CD14-positive monocyte (primary cell): ENCODE measurements around the gene MED12L. TPM values are rescaled to one million over a fixed set of nuclear protein-coding genes. Genes with fewer than 3 reads are reported as not detected.

Experiments used
- DNase-seq, 3 donors: peaks; one replicate each; pipeline ENCODE4 v3.0.0-alpha.2; 2011 to 2022
- H2AFZ ChIP-seq: 2 replicates; pipeline ENCODE4 v1.6.0; 2012; ENCODE audit warnings: mild to moderate bottlenecking, low read depth, low read length, inconsistent platforms; ENCODE audit not compliant: insufficient read depth, poor library complexity, severe bottlenecking
- H3K27ac ChIP-seq, 2 donors: 1 replicate in 1 of 2; 2 replicates in 1 of 2; pipeline ENCODE4 v1.5.1; 2012 to 2013; ENCODE audit warnings: low read length in 2 of 2, control low read depth in 1 of 2, inconsistent platforms in 1 of 2, low read depth in 1 of 2, mild to moderate bottlenecking in 1 of 2
- H3K27me3 ChIP-seq, 2 donors: one replicate each; pipeline versions ENCODE4 v1.6.0 to v1.6.1; 2011 to 2013; ENCODE audit warnings: low read length in 2 of 2; ENCODE audit not compliant: control insufficient read depth in 2 of 2, insufficient read depth in 2 of 2
- H3K36me3 ChIP-seq, 2 donors: replicated peaks in 1 of 2; 1 replicate in 1 of 2; 2 replicates in 1 of 2; pipeline versions ENCODE4 v1.5.1 to v1.6.1; 2012 to 2013; ENCODE audit warnings: low read length in 2 of 2, control low read depth in 1 of 2, inconsistent platforms in 1 of 2, mild to moderate bottlenecking in 1 of 2; ENCODE audit not compliant: insufficient read depth in 2 of 2, control insufficient read depth in 1 of 2
- H3K4me1 ChIP-seq, 2 donors: 1 replicate in 1 of 2; 2 replicates in 1 of 2; pipeline versions ENCODE4 v1.5.1 to v1.6.1; 2012 to 2013; ENCODE audit warnings: low read length in 2 of 2, control low read depth in 1 of 2, inconsistent platforms in 1 of 2, mild to moderate bottlenecking in 1 of 2, moderate library complexity in 1 of 2; ENCODE audit not compliant: insufficient read depth in 2 of 2, control insufficient read depth in 1 of 2
- H3K4me2 ChIP-seq: replicated peaks from 2 replicates; pipeline ENCODE3; 2012; ENCODE audit warnings: low read length, moderate library complexity, mild to moderate bottlenecking; ENCODE audit not compliant: poor library complexity, severe bottlenecking; ENCODE audit errors: extremely low read depth
- H3K4me3 ChIP-seq, 3 experiments: fragments of 200-600 bp in 1 of 3; sonication (generic) in 1 of 3; replicated peaks in 1 of 3; 1 replicate in 2 of 3; 2 replicates in 1 of 3; pipeline ENCODE4 v1.5.1; 2011 to 2013; ENCODE audit warnings: low read length in 3 of 3, mild to moderate bottlenecking in 3 of 3, control low read depth in 2 of 3, low read depth in 2 of 3, inconsistent platforms in 1 of 3, moderate library complexity in 1 of 3
- H3K79me2 ChIP-seq: 2 replicates; pipeline ENCODE4 v1.6.0; 2012; ENCODE audit warnings: mild to moderate bottlenecking, control low read depth, inconsistent platforms, low read length, moderate library complexity; ENCODE audit not compliant: insufficient read depth
- H3K9ac ChIP-seq: 2 replicates; pipeline ENCODE4 v1.6.0; 2017; ENCODE audit warnings: low read length, mild to moderate bottlenecking; ENCODE audit not compliant: insufficient read depth, poor library complexity, severe bottlenecking
- H3K9me3 ChIP-seq, 2 donors: replicated peaks in 1 of 2; 1 replicate in 1 of 2; 2 replicates in 1 of 2; pipeline versions ENCODE4 v1.5.1 to v1.6.1; 2012 to 2013; ENCODE audit warnings: low read length in 2 of 2, control low read depth in 1 of 2; ENCODE audit not compliant: control insufficient read depth in 1 of 2, insufficient read depth in 1 of 2
- H4K20me1 ChIP-seq: 2 replicates; pipeline ENCODE4 v1.6.0; 2012; ENCODE audit warnings: mild to moderate bottlenecking, low read length, control low read depth, moderate library complexity; ENCODE audit not compliant: insufficient read depth
- H3K27ac Mint-ChIP-seq, 7 donors: one replicate each; pipeline ENCODE4 v1.8.0; 2020; ENCODE audit warnings: mild to moderate bottlenecking in 7 of 7, mixed read lengths in 7 of 7, moderate library complexity in 6 of 7, inconsistent platforms in 2 of 7
- H3K27me3 Mint-ChIP-seq, 3 donors: one replicate each; pipeline ENCODE4 v1.8.0; 2021 to 2022; ENCODE audit warnings: low read depth in 3 of 3, mild to moderate bottlenecking in 3 of 3, mixed read lengths in 3 of 3, moderate library complexity in 3 of 3, inconsistent platforms in 1 of 3
- H3K36me3 Mint-ChIP-seq, 2 donors: one replicate each; pipeline ENCODE4 v1.8.0; 2020; ENCODE audit warnings: mixed read lengths in 2 of 2, inconsistent platforms in 1 of 2, mild to moderate bottlenecking in 1 of 2
- H3K4me1 Mint-ChIP-seq: one replicate; pipeline ENCODE4 v1.8.0; 2020; ENCODE audit warnings: mild to moderate bottlenecking, mixed read lengths
- H3K4me3 Mint-ChIP-seq, 2 donors: one replicate each; pipeline ENCODE4 v1.8.0; 2020; ENCODE audit warnings: mild to moderate bottlenecking in 2 of 2, mixed read lengths in 2 of 2, moderate library complexity in 1 of 2
- H3K9me3 Mint-ChIP-seq, 7 donors: one replicate each; pipeline ENCODE4 v1.8.0; 2020 to 2022; ENCODE audit warnings: mixed read lengths in 7 of 7, mild to moderate bottlenecking in 6 of 7, moderate library complexity in 6 of 7, inconsistent platforms in 2 of 7
- WGBS: methylation state at CpG from one replicate; pipeline ENCODE4 v1.1.5; 2013; ENCODE audit warnings: missing lambda C conversion rate; ENCODE audit not compliant: insufficient coverage; 5-methylcytosine and 5-hydroxymethylcytosine counted together
- intact Hi-C, 2 donors: fragments of 100-400 bp; cut with micrococcal nuclease; formaldehyde crosslinking; loops; one replicate each; pipeline versions ENCODE4 v1.15.0 to v1.15.1; 2023
- polyA plus RNA-seq, 3 donors: library from polyadenylated mRNA; depleted of rRNA in 1 of 3; unstranded in 2 of 3; stranded (reverse) in 1 of 3; fragments of 300-500 nt in 2 of 3; fragments of >200 nt in 1 of 3; fragmentation: Illumina TruSeq in 2 of 3; gene quantifications; 1 replicate in 2 of 3; 2 replicates in 1 of 3; pipeline ENCODE4 v1.2.3, GENCODE V29; 2012 to 2021
- TF ChIP-seq, protein P1 (sequence below): fragments of 200-600 bp; IDR thresholded peaks from one replicate; pipeline ENCODE4 v1.8.0; 2022; ENCODE audit warnings: antibody characterized with exemption, mild to moderate bottlenecking

Gene MED12L
- polyA plus RNA-seq, 3 donors, result 0.12 to 0.29 TPM; not detected in 1

- no peak overlapping the region for H2AFZ ChIP-seq
- no peaks in the 10 kb centered on the region for H3K79me2 ChIP-seq
- Mint-ChIP-seq H3K27me3 (no peaks in the 10 kb centered on the region), H3K4me3 (no peak overlapping the region), H3K4me1 (peaks cover 17% of the 10 kb centered on the region), H3K27ac (no peak overlapping the region), H3K9me3 (no peaks in the 10 kb centered on the region), H3K36me3 (no peaks in the 10 kb centered on the region)
- H3K4me3 ChIP-seq, result no peak overlapping the region
- intact Hi-C loops, result no loop called here
- no peak overlapping the region for H3K9ac ChIP-seq
- no peak overlapping the region for H3K27ac ChIP-seq
- TF ChIP-seq, protein P1, sequence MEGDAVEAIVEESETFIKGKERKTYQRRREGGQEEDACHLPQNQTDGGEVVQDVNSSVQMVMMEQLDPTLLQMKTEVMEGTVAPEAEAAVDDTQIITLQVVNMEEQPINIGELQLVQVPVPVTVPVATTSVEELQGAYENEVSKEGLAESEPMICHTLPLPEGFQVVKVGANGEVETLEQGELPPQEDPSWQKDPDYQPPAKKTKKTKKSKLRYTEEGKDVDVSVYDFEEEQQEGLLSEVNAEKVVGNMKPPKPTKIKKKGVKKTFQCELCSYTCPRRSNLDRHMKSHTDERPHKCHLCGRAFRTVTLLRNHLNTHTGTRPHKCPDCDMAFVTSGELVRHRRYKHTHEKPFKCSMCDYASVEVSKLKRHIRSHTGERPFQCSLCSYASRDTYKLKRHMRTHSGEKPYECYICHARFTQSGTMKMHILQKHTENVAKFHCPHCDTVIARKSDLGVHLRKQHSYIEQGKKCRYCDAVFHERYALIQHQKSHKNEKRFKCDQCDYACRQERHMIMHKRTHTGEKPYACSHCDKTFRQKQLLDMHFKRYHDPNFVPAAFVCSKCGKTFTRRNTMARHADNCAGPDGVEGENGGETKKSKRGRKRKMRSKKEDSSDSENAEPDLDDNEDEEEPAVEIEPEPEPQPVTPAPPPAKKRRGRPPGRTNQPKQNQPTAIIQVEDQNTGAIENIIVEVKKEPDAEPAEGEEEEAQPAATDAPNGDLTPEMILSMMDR, result no peak
- H3K4me2 ChIP-seq, result no peak overlapping the region
- no peaks in the 10 kb centered on the region for H3K36me3 ChIP-seq
- no peak for DNase-seq
- H3K9me3 ChIP-seq, result no peaks in the 10 kb centered on the region
- peaks cover 18% of the 10 kb centered on the region in 2 donors for H3K4me1 ChIP-seq
- WGBS, result 80% methylated on average over 1 of the region's 5 CpGs
- H4K20me1 ChIP-seq, result no peaks in the 10 kb centered on the region
- H3K27me3 ChIP-seq, result no peaks in the 10 kb centered on the region
Observed at GRCh38 chr3:151367448-151367847, 282.0 kb downstream of the MED12L start.

DNA sequence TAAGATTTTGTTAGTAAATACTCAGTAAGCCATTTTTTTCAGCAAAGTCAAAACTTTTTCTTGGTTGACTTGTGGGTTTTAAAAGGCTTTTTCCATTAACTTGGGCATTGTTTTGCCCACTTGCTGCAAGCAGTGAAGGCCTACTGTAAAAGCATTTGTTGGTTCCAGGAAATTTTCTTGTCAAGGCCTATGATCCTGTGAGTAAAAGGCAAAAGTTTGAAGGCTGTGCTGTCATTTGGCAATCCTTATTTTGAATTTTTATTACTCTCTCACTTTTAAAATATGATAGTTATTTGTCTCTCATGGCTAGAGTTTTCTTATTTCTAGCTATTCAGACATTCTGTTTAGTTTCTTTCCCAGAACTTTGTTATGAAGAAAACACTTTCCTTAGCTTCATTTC lies 286.1 kb downstream of the MED12L start:
- no peak overlapping the region for H3K9ac ChIP-seq
- H3K4me2 ChIP-seq, result no peak overlapping the region
- DNase-seq, result no peak
- H3K27ac ChIP-seq, result no peak overlapping the region
- peaks cover 4% of the 10 kb centered on the region for H3K4me1 Mint-ChIP-seq
- H3K27me3 ChIP-seq, result no peaks in the 10 kb centered on the region
- H3K79me2 ChIP-seq, result no peaks in the 10 kb centered on the region
- no peaks in the 10 kb centered on the region for H3K36me3 ChIP-seq
- intact Hi-C loops, result no loop called here
- H2AFZ ChIP-seq, result no peak overlapping the region
- H3K4me1 ChIP-seq, result no peaks in the 10 kb centered on the region
- no peaks in the 10 kb centered on the region for H4K20me1 ChIP-seq
- TF ChIP-seq, protein P1, result no peak
- H3K4me3 Mint-ChIP-seq, result no peak overlapping the region
- H3K36me3 Mint-ChIP-seq, result no peaks in the 10 kb centered on the region
- no peaks in the 10 kb centered on the region for H3K9me3 ChIP-seq
- H3K27ac Mint-ChIP-seq, result no peak overlapping the region
- H3K9me3 Mint-ChIP-seq, result no peaks in the 10 kb centered on the region
- H3K4me3 ChIP-seq, result no peak overlapping the region
- H3K27me3 Mint-ChIP-seq, result no peaks in the 10 kb centered on the region
